GM19351 (cell line): ENCODE data around the gene VAMP1.
A peak's percentile ranks its signal among the peaks of the same experiment; 100 is the strongest.
"Not testable (repeated sequence)": the region's sequence is repeated elsewhere in the genome, so short reads cannot be mapped to it uniquely, and the experiment has no call there.

Experiments used
- ATAC-seq: cut with Tn5 transposase; IDR thresholded peaks from one replicate; pipeline ENCODE4 v1.9.1; 2021; ENCODE audit warnings: mild to moderate bottlenecking, moderate library complexity; ENCODE audit not compliant: unreplicated experiment

VAMP1 gene, protein sequence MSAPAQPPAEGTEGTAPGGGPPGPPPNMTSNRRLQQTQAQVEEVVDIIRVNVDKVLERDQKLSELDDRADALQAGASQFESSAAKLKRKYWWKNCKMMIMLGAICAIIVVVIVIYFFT

DNA sequence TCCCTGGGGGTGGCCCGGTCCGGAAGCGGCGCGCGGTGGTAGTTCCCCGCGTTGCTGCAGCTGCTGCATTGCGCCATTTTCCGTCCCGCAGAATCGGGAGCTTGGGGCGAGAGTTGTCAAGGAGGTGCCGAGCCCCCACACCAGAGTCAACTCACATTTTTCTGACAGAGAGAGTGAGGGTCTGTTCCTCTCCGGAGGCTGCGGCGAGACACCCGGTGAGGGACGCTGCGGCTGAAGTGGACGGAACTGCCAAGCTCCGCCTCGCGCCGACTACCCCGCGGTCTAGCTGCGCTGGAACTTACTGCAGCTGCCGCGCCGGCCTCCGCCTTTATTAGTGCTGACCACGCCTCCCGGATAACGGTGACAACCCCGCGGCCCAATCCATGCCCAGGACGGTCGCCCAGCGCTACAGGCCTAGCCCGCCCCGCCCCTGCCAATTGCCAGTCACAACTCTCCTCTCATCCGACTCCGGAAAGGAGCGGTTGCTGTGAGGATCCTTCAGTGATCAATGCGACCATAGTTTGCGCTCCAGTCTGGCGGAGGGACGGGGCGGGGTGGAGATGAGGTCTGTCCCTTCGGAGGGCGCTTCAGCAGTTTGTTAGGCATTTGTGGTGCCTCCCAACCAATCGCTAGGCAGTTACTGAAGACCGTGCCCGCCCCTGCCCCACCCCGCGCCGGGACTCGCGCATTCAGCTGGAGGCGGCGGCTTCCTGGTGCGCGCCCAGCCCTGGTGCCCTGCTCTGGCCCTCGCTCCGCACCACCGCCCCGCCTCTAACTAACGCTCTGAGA lies at the start of gene VAMP1:
TSS of gene VAMP1 (minus strand) at position 303 of the 789 bp plus-strand sequence. CDS start at position 157, 146 bp downstream.
- peak; percentile 88 for ATAC-seq

DNA sequence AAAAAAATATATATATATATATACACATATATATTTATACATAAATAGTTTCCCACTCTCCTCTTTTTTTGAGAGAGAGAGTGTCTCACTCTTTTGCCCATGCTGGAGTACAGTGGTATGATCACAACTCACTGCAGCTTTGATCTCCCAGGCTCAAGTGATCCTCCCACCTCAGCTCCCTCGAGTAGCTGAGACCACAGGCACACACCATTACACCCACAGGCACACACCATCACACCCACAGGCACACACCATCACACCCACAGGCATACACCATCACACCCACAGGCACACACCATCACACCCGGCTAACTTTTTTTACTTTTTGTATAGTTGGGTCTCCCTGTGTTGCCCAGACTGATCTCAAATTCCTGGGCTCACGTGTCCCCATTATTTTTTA lies 49.7 kb upstream of the VAMP1 start:
- no peak for ATAC-seq

DNA sequence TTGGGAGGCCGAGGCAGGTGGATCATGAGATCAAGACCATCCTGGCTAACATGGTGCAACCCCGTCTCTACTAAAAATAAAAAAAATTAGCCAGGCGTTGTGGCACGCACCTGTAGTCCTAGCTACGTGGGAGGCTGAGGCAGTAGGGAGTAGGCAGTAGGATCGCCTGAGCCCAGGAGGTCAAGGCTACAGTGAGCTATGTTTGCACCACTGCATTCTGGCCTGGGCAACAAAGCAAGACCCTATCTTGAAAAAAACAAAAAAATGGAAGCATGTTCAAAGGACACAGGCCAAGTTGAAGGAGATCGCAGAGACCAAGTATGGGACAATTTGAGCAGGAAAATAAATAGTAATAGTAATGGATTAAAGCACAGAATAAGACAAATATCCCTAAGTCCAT lies 37.6 kb upstream of the VAMP1 start:
- no peak for ATAC-seq

DNA sequence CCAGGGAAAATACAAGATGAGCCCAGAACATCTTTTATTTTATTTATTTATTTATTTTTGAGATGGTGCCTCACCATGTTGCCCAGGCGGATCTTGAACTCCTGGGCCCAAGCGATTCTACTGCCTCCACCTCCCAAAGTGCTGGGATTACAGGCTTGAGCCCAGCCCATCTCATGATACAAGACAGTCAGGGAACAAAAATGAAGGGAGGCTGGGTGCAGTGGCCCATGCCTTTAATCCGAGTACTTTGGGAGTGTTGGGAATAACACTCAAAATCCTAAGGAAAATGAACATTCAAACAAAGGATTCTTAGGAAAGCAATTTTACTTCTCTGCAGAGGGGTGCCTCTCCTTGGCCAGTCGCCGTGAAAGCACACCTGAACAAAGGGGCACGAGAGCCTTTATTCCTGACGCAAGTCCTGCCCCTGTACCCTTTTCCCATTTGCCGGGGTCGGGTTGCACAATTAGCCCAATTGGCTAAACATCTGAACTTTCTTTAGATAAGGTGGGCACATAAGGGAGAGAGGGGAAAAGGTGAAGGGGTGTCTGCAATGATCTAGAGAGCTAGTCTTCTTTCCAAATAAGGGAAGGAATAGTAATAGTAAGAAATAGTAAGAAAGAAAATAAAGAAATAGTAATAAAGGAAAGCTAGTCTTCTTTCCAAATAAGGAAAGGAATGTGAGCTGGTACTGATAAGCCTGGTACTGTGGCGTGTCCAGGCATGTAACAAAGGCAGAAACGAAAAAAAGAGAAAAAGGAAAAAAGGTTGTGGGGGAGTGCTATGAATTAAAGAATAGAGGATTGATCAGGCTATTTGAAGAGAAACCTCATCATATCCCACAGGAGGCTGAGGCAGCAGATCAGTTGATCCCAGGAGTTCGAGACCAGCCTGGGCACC lies 36.9 kb upstream of the VAMP1 start:
- no peak for ATAC-seq

DNA sequence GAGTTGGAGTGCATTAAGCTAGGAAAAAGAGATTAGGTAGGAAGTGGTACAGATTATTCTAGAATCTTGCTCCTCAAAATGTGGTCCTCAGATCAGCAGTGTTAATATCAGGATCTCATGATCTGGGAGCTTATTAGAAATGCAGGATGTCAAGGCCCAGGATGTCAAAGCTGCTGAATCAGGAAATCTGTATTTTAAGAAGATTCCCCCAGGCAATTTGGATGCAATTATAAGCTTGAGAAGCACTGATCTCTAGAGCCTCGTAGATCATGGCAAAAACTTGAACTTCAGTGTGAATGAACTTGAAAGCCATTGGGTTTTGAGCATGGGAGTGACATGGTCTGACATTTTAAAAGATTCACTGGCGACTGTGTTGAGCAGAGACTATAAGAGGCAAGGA lies 30.0 kb upstream of the VAMP1 start:
- no peak for ATAC-seq

DNA sequence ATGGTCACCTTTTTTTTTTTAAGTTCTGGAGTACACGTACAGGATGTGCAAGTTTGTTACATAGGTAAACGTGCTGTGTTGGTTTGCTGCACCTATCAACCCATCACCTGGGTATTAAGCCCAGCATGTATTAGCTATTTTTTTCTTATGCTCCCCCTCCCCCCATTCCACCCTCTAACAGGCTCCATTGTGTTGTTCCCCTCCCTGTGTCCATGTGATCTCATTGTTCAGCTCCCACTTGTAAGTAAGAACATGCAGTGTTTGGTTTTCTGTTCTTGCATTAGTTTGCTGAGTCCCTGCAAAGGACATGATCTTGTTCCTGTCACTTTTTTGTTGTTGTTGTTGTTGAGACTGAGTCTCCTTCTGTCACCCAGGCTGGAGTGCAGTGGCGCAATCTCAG lies 26.8 kb upstream of the VAMP1 start:
- ATAC-seq = not testable (repeated sequence)

DNA sequence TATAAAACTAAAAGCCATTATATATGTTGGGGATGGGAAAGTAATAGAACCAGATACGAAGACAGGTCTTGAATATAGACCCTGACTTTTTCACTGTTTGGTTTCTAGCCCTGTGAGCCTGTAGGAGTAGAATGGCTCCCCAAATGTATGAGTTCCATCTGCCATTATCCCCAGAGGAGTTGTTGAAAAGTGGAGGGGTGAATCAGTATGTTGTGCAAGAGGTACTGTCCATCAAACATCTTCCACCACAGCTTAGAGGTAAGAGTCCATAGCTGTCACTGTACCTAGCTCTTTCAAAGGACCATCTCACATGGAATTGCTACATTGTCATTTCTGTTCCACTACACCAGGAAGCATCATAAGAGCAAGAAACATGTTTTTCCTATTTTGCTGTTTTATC lies 24.5 kb upstream of the VAMP1 start:
- no peak for ATAC-seq

DNA sequence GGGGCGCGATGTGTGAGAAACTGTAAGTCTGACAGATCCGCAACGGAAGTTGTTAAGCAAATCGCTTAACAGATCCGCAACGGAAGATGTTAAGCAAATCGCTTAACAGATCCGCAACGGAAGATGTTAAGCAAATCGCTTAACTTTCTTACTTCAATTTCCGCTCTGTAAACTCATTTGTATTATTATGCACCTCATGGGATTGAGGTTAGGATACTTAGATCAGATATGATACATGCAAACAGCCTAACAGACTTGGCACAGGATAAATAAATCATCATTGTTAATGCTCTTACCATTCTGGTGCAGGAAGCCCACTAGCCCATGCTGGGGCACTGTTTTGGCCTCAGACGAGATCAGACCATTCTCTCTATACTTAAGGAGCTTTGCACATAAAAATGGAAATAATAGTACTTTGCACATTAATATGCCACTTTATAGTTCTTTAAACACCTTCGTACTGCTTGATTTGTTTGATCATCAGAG lies 23.8 kb upstream of the VAMP1 start:
- ATAC-seq = peak; percentile 24

DNA sequence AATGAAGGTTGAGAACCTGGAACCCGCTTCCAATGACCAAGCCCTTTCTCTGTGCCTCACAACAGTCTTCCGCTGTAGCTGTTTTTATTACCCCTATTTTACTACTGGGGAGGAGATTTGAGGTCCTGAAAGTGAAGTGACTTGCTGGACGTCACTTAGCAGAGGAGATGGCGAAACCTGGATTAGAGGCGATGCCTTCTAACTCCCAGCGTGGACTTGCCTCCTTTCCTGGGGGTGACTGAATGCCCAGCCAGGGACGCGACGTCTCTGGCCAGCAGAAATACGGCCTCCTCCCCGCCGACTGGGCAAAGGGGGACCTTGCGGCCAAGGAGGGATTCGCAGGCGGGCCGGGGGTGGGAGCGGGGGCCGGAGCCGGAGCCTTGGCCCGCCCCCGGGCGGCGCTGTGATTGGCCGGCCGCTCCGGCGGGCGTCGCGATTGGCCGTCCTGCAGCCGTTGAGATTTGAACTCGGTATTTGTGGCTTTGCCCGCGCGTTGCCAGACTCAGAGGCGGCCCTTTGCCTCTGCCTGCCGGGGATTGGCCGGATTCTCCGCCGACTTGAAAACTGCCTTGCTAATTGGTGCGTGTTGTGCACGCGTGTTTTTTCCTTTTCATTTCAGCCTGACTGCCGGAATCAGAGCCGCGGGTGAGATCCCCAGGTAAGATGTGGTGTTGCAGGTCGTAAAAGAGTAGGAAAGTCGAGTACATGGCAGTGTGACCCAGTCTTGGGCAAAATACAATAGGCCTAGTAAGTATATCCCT lies 23.2 kb upstream of the VAMP1 start, which contains the start of gene NCAPD2:
TSS of gene NCAPD2 (plus strand) at position 606 of the 761 bp plus-strand sequence. CDS start 997 bp downstream, outside the sequence.
- ATAC-seq = peak; percentile 84

DNA sequence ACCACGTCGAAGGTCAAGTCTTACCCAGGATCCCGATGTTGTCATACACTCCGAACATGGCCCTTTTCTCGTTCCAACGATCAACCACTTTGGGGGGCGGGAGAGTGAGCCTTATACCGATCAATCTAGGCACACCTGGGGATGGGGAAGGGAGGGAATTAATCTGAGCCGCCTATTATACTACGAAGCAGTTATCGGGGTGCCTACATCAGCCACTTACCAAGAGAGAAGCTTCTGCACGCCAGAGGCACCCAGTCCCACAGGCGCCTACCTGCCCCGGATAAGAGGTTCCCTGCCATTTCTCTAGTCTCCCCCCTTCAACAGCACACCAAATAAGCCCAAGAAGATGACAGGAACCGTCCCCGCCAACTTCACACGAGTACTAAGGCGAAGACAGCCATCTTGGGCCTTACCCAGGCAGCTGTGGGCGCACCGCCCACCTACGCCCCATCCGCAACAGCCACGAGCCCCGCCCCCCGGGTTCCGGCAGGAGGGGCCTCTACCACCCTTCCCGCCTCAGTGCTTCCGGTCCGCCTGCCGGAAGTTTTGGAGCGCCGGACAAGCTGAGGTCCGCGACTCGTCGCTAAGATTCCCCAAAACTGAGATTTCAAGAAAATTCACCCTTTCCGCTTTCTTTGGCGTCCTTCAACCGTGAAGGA lies 22.5 kb upstream of the VAMP1 start, which contains the start of gene MRPL51:
TSS of gene MRPL51 (minus strand) at position 425 of the 659 bp plus-strand sequence. CDS start at position 299, 126 bp downstream.
- peak; percentile 61 for ATAC-seq

DNA sequence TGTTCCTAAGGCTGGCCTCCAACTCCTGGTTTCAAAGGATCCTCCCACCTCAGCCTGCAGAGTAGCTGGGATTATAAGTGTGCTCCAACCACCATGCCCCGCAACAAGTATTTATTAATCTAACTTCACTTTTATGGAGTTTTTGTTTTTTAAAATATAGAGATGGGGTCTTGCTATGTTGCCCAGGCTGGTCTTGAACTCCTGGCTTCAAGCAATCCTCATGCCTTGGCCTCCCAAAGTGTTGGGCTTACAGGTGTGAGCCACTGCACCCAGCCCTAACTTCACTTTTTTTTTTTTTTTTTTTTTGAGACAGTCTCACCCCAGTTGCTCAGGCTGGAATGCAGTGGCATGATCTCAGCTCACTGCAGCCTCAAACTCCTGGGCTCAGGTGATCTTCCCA lies 20.2 kb upstream of the VAMP1 start:
- not testable (repeated sequence) for ATAC-seq

DNA sequence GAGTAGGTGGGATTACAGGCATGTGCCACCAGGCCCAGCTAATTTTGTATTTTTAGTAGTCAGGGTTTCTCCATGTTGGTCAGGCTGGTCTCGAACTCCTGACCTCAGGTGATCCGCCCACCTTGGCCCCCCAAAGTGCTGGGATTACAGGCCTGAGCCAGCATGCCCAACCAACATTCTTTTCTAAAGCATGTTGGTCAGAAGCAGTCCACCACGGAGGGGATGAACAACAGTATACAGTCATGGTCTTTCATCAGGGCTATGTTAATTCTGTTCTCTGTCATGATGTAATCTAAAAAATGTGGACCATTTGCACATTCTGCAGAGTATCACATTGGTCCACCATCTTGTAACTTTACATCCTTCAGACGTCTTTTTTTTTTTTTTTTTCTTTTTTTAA lies 19.0 kb upstream of the VAMP1 start:
- ATAC-seq = no peak

DNA sequence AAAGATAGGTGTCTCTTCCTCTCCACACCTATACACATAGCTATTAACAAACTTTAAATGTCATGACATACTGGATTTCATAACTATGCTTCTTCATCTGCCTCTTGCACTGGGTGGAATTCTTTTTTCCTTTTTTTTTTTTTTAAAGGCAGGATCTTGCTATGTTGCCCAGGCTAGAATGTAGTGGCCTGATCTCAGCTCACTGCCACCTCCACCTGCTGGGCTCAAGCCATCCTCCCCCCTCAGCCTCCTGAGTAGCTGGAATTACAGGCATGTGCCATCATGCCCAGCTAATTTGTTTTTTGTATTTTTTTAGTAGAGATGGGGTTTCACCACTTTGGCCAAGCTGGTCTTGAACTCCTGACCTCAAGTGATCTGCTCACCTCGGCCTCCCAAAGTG lies 17.8 kb upstream of the VAMP1 start:
- no peak for ATAC-seq

DNA sequence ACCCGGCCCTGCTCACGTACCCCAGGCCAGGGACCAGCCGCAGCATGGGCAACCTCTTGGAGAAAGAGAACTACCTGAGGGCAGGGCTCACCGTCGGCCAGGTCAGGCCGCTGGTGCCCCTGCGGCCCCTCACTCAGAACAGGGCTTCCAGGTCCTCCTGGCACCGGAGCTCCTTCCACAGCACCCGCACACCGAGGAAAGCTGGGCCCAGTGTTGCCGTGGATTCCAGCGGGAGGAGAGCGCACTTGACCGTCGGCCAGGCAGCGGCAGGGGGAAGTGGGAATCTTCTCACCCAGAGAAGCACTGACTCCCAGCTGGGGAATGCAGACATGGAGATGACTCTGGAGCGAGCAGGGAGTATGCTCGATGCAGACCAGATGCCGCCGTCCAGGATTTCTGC lies 7.9 kb upstream of the VAMP1 start:
- ATAC-seq = no peak

DNA sequence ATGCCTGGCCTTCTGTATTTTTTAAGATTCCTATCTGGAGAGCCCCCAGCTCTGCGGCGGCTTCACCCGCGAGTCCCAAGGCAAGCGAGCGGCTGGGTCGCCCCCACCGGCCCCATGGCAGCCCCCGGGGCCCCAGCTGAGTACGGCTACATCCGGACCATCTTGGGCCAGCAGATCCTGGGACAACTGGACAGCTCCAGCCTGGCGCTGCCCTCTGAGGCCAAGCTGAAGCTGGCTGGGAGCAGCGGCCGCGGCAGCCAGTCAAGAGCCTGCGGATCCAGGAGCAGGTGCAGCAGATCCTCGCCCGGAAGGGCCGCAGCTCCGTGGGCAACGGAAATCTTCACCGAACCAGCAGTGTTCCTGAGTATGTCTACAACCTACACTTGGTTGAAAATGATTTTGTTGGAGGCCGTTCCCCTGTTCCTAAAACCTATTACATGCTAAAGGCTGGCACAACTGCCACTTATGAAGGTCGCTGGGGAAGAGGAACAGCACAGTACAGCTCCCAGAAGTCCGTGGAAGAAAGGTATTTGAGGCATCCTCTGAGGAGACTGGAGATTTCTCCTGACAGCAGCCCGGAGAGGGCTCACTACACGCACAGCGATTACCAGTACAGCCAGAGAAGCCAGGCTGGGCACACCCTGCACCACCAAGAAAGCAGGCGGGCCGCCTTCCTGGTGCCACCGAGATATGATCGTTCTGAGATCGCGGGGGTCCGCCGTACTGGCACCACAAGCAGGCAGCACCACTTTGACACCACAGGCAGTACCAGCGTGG lies 7.3 kb upstream of the VAMP1 start:
- ATAC-seq = not testable (repeated sequence)

DNA sequence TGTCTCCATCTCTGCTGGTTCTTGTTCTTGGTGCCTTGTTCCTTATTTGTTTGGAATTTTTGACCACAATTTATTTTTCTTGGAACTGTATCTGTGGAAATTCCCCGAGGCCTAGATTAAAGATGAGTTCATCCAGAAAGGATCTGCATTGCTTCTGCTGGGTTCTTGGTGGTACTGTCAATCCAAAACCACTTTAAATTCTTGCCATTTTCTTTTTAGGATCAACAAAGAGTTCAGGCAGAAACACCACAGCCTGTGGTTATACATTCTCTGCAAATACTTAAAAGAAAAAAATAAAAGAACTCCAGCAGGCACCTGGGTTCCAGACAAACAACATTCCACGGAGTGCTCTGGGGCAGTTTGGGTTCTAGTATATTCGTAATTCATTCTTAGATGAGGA lies 6.0 kb upstream of the VAMP1 start:
- ATAC-seq = no peak

DNA sequence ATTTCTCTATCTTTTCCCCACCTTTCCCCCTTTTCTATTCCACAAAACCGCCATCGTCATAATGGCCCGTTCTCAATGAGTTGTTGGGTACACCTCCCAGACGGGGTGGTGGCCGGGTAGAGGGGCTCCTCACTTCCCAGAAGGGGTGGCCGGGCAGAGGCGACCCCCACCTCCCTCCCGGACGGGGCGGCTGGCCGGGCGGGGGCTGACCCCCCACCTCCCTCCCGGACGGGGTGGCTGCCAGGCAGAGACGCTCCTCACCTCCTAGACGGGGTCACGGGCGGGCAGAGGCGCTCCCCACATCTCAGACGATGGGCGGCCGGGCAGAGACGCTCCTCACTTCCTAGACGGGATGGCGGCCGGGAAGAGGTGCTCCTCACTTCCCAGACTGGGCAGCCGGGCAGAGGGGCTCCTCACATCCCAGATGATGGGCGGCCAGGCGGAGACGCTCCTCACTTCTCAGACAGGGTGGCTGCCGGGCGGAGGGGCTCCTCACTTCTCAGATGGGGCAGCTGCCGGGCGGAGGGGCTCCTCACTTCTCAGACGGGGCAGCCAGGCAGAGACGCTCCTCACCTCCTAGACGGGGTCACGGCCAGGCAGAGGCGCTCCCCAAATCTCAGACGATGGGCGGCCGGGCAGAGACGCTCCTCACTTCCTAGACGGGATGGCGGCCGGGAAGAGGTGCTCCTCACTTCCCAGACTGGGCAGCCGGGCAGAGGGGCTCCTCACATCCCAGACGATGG lies 4.9 kb upstream of the VAMP1 start:
- not testable (repeated sequence) for ATAC-seq

DNA sequence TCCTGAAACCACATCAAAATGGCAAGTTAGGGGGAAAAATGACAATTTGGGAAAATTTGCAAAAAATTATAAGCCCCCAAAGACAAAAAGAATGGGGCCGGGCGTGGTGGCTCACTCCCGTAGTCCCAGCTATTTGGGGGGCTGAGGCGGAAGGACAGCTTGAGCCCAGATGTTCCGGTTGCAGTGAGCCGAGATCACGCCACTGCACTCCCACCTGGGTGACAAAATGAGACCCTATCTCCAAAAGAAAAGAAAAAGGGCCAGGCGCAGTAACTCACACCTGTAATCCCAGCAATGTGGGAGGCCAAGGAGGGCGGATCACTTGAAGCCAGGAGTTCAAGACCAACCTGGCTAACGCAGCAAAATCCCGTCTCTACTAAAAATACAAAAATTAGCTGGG lies 2.0 kb upstream of the VAMP1 start:
- no peak for ATAC-seq

DNA sequence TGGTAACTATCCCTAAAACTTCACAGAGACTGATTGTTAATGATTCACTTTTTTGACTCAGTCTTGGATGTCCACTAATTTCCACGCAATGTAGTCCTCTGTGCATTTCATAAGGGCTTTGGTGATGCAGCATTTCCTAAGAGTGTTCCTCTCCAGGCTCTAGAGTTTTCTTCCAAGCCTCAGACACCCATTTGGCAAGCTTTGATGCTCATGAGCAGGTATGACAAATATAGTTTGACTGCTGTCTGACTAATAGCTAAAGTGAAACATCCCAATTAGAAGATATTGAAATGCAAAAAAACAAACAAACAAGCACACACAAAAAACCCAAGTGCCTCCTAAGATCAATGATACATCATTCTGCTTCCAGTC lies 1.5 kb upstream of the VAMP1 start:
- ATAC-seq = no peak
